HG03558 (cell line): Measurements from ENCODE around the gene SRRM1.

Source experiments
- ATAC-seq: cut with Tn5 transposase; IDR thresholded peaks from one replicate; pipeline ENCODE4 v1.9.1; 2021; ENCODE audit warnings: moderate number of reproducible peaks; ENCODE audit not compliant: unreplicated experiment; ENCODE audit errors: extremely low read depth

SRRM1 gene, protein sequence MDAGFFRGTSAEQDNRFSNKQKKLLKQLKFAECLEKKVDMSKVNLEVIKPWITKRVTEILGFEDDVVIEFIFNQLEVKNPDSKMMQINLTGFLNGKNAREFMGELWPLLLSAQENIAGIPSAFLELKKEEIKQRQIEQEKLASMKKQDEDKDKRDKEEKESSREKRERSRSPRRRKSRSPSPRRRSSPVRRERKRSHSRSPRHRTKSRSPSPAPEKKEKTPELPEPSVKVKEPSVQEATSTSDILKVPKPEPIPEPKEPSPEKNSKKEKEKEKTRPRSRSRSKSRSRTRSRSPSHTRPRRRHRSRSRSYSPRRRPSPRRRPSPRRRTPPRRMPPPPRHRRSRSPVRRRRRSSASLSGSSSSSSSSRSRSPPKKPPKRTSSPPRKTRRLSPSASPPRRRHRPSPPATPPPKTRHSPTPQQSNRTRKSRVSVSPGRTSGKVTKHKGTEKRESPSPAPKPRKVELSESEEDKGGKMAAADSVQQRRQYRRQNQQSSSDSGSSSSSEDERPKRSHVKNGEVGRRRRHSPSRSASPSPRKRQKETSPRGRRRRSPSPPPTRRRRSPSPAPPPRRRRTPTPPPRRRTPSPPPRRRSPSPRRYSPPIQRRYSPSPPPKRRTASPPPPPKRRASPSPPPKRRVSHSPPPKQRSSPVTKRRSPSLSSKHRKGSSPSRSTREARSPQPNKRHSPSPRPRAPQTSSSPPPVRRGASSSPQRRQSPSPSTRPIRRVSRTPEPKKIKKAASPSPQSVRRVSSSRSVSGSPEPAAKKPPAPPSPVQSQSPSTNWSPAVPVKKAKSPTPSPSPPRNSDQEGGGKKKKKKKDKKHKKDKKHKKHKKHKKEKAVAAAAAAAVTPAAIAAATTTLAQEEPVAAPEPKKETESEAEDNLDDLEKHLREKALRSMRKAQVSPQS

DNA sequence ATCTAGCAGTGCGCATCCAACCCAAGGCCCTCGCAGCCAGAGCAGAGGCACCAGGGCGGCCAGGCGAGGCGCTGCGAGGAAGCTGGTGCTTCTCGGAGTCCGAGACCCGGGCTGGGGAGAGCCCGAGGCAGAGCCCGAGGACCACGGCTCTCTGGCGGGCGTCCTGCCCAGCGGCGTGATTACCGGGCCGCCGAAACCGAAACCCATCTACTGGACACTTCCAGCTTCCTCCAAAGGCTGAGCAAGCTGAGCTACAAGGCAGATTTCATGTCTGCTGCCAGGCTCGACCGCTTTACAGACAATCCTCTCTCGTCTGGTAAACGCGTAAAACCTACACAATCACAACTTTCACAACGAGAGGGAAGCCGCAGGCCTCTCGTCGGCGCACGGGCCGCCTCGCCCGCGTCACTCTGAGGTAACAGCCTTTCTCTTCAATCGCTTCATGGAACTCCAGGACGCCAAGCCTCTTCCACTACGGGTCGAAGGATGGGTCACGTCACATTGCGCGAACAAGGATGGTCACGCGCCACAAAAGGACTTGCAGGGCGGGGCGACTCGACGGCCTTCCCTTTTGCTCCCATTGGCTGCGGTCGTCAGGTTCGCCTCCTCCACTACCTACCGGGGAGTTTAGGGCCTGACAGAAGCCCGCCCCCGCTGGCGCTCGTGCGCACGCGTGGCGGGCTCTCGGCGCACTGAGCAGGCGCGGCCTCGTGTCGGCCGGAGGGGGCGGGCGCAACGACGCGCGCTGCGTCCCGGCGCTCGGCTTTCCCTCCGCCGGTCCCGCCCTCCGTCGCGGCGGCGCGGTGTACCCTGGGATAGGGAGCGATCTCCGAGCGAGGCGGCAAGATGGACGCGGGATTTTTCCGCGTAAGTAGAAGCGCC is at the start of gene SRRM1:
SRRM1 (plus strand) TSS at position 822 of the 882 bp plus-strand sequence; CDS start at position 847, 25 bp downstream.
- ATAC-seq = no peak

DNA sequence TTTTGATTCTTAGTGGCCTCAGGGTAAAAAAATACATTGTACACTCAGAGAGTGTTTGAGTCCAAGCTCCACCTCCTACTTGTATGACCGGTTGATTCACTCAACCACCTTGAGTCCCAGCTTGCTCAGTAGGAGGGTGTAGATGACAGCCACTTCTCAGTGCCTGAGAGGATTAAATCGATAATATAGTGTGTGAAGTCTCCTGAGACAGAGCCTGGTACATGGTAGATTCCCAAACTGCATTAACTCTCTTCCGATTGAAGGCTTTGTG is 48.8 kb upstream of the SRRM1 start:
- ATAC-seq = no peak

DNA sequence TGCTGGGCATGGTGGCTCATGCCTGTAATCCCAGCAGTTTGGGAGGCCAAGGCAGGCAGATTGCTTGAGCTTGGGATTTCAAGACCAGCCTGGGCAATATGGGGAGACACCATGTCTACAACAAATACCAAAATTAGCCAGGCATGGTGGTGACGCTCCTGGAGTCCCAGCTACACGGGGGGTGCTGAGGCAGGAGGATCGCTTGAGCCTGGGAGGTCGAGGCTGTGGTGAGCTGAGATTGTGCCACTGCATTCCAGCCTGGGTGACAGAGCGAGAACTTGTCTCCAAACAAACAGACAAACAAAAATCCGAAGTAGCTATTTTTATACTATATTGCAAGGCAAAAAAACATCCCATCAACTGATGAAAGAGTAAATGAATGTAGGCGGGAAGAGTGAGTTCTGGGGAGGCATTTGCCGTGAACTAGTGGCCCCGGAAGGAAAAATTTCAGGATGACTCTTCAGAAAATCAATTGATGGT is 46.7 kb upstream of the SRRM1 start:
- no peak for ATAC-seq

DNA sequence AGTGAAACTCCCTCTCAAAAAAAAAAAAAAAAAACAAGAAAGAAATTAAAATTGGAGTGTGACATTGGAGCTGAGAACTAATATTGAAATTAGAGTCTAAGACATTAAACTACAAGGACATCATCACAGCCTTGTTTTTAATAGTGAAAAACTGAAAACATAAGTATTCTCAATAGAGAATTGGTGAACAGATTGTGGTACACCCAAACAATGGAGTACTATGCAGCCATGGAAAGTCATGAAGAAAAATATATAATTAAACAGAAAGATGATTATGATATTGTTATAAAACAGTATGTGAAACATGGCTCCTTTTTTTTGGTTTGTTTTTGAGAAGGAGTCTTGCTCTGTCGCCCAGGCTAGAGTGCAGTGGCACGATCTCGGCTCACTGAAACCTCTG is 43.8 kb upstream of the SRRM1 start:
- no peak for ATAC-seq

DNA sequence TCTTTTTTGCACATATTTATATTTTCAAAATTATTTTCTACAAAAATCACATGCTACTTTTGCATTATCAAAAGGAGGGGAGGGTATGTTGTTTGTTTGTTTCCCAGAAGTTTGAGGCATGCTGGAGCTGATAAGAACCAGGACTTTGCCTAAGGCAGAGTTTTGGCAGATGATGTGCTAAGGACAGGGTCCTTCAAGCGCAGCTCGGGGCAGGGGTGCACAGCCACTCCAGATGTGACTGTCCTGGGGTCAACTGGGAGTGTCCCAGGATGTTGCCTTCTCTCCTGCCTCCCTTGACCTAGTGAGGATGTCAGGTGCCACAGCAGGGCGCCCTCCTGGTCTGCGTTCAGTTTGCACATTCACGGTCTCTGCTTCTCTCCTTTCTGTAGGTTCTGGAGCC is 42.6 kb upstream of the SRRM1 start:
- no peak for ATAC-seq

DNA sequence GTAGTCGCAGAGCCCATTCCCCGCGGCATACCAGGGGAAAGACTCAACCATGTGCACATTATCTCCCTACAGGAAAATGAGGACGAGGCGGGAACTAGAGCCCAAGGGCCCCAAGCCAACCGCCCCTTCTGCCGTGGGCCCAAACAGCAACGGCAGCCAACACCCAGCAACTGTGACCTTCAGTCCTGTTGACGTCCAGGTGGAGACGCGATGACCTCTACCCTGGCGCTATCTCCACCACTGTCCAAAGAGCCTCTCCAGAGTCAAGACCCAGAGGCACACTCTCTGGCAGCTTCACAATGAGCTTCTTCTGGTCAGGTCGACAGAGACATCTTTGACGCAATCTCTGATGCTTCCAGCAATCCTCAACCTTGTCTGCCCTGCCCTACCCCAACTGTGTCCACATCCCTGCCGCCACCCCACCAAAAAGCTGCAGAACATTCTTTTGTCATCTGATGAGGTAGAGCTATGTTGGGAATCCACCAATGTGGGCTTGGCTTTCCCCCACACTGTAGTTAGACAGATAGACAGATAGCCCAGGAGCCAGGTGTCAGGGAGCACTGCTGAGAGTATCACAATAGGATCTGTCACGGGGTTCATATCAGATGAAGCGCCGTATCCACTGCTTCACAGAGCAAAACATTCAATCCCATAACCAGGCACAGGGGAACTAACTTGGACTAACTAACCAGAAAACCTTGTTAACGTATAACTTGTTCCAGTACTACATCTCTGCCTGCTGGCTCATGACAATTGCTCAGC is 37.4 kb upstream of the SRRM1 start:
- ATAC-seq = no peak

DNA sequence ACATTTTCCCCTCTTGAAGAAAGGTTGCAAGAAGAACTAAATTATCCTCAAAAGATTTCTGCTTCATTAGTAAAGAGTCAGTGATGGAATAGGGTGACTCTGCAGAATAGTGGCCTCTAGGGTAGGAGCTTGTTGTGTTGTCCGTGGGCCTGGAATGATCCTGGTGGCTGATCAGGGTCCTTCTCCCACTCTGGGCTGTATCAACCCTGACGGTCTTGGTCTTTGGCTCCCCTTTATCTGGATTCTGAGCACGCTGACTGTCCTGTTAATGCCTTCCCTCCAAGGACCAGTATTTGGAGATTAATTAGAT is 36.9 kb upstream of the SRRM1 start:
- no peak for ATAC-seq

DNA sequence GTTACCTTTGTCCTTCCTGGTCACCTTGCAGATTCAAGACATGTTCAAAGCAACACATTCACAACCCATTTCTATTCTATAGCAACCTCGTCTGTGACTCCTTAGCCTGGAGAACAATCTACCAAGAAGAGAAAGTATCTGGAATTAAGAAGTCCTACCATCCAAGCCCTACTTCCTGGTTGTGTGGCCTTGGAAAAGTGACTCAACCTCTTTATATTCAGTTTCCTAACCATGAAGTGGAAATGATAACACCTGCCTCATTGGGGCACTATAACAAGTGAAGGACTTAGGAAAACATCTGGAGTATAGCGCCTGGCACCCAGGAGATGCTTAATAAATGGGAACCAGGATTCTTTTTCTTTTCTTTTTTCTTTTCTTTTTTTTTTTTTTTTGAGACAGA is 36.5 kb upstream of the SRRM1 start:
- ATAC-seq = no peak

DNA sequence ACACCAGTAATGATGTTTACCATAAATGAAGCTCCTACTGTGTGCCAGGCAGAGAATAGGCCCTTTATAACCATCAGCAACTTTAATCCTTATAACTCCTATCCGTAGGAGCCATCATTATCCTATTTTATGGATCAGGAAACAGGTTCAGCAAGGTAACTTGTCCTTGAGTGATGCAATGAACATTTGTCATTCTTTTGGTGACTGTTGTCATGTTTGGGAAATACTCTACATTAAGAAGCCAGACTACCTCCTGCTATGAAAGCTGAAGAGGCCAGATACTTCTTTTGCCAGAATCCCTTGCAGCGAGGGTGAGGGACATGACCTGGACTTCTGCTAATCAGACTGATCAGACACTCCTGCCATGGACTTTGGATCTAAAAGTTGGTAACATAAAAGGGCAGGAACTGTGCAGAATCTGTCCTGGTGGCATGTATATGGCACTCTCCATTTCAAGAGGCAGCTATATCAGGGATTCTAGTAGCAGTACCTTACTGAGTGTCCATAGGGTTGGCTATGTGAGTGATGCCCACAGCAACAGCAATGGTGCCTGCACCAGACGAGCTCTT is 33.1 kb upstream of the SRRM1 start:
- no peak for ATAC-seq

DNA sequence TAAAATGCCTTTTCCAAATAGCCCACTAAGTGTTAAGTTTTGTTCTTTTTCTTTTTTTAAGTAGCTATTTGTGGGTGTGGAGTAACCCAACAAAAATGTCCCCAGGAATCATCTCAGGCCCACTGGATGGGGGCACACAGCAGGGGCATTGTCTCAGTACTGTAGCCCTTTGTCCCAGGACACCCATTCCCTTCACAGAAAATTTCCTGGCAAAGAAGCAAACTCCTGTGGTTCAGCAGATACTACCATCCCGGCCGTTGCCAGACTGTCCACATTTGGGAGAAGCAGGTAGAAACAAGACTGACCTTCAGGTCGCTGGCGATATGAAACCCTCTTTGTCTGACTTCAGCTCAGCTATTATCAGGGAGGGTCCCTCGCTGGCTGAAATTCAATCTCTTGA is 23.7 kb upstream of the SRRM1 start:
- no peak for ATAC-seq

DNA sequence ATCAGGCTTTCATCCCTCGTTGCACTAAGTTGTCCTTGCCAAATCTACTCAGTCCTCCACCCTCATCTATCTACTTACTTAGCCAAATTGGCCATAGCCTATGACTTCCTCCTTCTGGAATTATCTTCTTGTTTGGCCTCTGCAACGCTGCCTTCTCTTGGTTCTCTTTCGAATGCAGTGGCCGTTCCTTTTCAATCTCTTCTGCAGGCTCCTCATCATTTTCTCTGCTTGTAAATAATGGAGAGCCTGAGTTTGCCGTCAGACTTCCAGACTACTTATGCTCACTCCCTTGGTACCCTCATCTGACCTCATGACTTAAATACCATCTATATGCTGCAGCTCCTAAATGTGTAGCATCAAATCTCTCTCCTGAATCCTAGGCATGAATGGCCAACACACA is 22.4 kb upstream of the SRRM1 start:
- no peak for ATAC-seq

DNA sequence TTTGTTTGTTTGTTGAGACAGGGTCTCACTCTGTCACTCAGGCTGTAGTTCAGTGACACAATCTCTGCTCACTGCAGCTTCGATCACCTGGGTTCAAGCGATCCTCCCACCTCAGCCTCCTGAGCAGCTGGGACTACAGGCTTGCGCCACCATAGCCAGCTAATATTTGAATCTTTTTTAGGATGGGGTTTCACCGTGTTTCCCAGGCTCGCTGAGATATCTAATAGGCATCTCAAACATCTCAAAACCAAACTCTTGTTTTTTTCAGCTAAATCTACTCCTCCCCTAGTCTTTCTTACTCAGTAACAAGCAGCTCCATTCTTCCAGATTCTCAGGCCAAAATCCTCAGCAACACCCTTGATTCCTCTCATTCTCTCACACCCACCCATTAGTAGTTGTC is 22.0 kb upstream of the SRRM1 start:
- no peak for ATAC-seq

DNA sequence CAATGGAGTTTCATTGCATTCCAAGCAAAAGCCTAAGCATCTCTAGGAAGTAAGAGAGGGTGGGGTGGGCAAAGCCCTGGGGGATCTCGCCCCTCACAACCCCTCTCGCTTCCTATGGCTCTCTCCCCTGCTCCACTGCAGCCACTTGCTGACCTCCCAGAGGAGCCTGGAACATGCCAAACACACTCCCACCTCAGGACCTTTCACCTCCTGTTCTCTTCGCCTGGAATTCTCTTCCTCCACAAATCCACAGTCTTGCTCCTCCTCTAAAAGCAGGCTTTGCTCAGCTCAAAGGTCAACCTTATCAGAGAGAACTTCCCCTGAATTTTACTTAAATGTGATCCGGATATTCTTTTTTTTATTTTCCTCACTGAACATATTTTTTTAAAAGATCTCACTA is 20.9 kb upstream of the SRRM1 start:
- no peak for ATAC-seq

DNA sequence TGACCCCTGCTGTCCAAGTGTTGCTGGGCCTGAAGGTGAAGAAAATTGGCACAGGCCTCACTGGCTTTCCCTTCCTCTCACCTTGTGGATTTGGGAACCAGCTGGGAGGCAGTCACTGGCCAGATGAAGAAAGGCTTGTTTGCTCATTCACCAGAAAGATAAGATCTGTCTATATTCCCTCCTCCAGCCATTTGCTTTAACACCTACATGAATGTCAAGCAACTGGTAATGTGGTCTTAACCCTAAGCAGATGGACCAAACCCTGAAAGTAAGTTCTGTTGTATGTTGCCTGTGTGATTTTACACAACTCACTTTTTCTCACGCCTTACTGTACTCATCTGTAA is 10.3 kb upstream of the SRRM1 start:
- ATAC-seq = no peak

DNA sequence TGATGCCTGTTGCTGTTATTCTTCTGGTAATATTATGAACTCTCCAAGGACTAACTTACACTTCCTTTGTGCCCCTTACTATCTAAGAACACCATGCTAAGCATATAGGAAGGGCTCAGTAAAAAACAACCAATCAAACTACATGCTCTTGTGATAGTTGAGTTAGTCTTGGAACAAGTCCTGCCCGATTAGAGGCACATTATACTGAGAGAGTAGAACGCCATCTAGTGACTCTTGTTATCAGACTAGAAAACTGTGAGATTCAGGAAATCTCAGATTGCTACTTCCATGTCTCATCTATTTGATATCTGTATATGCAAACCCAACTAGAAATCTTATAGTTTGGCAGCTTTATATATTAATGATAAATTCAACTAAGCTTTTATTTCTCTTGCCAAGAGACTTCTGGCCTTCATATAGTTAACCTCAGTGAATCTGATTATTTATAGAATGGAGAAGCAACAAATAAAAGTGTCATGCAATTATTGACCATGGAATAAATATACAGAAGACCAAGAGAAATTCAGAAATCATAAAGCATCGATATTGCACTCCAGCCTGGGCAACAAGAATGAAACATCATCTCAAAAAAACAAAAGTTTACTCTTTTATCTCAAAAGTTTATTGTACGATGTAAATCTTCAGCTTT is 7.8 kb upstream of the SRRM1 start:
- no peak for ATAC-seq

DNA sequence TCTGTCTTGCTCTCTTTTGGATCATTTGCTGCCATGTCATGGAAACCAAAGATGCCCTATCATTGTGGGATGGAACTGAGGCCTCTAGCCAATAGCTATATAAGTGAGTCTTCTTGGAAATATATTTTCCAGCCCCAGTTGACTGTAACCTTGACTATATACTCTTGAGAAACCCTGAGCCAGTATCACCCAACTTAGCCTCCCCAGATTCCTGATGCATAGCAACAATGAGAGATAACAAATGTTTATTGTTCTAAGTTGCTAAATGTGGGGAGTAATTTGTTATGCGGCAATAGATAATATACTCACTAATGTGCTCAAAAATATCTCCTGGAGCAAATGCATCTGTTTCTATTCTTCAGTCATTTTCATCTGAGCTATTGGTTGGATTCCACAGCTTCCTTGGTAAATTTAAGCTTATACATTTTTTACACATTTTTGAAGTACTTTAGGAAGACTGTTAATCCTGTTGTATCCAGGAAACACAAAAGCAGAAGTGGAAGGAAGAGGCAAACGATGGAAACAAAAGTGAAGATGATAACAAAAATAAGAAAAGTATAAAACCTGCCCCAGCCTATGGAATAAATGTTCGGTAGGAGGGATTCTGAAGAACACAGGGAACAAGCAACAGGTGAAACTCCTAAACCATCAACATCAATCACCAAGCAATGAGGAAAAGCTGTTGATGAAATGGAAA is 6.3 kb upstream of the SRRM1 start:
- ATAC-seq = no peak

DNA sequence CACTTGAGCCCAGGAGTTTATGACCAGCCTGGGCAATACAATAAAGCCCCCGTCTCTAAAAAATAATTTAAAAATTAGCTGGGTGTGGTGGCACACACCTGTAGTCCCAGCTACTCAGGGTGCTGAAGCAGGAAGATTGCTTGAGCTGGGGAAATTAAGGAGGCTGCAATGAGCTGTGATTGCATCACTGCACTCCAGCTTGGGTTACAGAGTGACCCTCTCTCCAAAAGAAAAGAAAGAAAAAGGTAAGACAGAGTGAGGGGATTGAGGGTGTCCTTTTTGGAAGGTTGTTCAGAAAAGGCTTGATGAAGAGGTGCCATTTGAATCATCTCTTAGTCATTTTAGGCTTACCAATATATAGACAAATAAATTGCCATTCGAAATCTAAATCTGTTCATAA is 4.0 kb upstream of the SRRM1 start:
- ATAC-seq = no peak

DNA sequence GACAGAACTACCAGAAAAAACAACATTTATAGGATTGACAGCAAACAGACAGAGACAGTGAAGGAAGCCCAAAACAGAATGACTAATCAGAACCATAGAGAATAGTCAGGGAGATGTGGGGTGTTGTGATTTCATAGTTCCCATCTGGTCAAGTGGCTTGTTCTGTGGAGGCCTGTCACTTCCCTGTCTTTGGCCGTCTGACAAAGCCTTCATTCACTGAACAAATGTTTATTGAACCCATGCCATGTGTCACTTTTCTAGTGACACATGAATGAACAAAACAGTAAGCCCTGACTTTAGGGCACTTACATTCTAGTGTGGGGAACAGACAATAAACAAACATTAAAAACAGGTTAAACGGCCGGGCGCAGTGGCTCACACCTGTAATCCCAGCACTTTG is 3.2 kb upstream of the SRRM1 start:
- ATAC-seq = no peak

DNA sequence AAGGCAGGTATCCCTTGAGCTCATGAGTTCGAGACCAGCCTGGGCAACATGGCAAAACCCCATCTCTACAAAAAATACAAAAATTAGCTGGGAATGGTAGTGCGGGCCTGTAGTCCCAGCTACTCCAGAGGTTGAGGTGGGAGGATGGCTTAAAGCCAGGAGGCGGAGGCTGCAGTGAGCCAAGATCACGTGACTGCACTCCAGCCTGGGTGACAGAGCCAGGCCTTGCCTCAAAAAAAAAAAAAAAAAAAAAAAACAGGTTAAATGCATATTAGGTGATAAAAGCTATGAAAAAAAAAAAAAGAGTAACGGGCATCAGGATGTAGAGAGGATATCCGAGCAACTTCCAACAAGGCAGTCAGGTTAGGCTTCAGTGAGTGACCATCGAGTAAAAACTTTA is 2.8 kb upstream of the SRRM1 start:
- ATAC-seq = no peak
